D721Med (cell line): ENCODE data around the gene SART3.

Source experiments
- DNase-seq: peaks from one replicate; pipeline ENCODE4 v3.0.0; 2011; ENCODE audit warnings: low spot score; ENCODE audit not compliant: insufficient read length
- FAIRE-seq: peaks from 2 replicates; lab custom pipeline; 2011; peaks lifted over from hg19 to GRCh38; lab: Jason Lieb, UNC
- CTCF ChIP-seq: IDR thresholded peaks from 2 replicates; pipeline ENCODE4 v1.5.1; 2012; ENCODE audit warnings: mild to moderate bottlenecking, control low read depth; ENCODE audit not compliant: insufficient read depth; ENCODE audit errors: missing control alignments

Gene SART3

GRCh38 chr12:108572166-108572790, 11.3 kb upstream of the SART3 start:
- no peak for FAIRE-seq
- no peak for DNase-seq
- TF ChIP-seq CTCF: no peak

- no peak for FAIRE-seq
Observed at GRCh38 chr12:108571609-108572165, 10.7 kb upstream of the SART3 start.

DNA sequence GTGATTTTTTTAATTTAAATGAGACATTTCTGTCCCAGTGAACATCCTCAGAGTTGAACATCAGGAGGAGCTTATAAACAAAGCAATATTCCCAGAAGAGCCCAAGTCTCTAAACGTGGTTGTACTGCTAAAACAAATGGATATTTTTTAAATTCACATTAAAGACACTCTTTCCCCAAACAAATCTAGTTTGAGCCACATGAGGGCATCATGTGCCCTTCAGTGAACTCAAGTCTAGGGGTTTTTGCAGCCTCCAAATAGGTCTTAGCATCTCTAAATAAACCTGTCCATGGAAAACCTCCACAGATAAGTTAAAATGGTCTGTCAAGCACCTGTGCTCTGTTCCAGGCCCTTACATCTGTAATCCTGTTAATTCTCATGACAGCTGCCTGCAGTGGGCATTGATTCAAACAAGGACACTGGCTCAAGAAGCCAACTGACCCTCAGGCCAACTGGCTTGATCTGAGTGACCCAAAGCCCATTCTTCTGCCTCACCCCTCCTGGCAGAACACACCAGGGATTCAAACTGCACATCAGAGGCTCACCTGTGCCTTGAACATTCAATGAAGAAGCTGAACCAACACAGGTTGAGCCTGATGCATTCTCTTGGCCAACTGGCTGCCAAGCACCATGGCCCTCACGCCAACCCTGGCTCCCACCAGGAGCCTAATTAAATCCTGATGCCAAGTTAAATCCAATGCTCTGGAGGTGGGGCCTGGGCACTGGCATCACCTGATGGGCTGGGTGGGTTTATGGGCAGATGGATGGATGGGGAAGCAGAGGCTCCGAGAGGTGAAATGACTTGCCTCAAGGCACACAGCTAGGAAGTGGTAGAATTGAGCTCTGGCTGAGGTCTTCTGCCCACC, 10.0 kb upstream of the SART3 start:
- FAIRE-seq (no peak), DNase-seq (no peak)
- peak; percentile 29 for TF ChIP-seq CTCF

More at GRCh38 chr12:108571609-108572165, 10.7 kb upstream of the SART3 start:
- no peak for DNase-seq
- no peak for TF ChIP-seq CTCF

- TF ChIP-seq CTCF: no peak
- no peak for DNase-seq
- no peak for FAIRE-seq
Observed at GRCh38 chr12:108568338-108569154, 7.6 kb upstream of the SART3 start.

GRCh38 chr12:108567406-108568337, 6.7 kb upstream of the SART3 start:
- DNase-seq (no peak), FAIRE-seq (no peak)
- TF ChIP-seq CTCF: no peak

- no peak for TF ChIP-seq CTCF
- DNase-seq (no peak), FAIRE-seq (no peak)
Observed at GRCh38 chr12:108566452-108566851, 5.5 kb upstream of the SART3 start.
